GM12873 (cell line): Measurements from ENCODE around the gene MAP3K7.

ENCODE experiments used
- CTCF ChIP-seq: IDR thresholded peaks from 2 replicates; pipeline ENCODE4 v1.5.1; 2012; ENCODE audit warnings: low read depth, mild to moderate bottlenecking, moderate library complexity, low read length, control low read depth; ENCODE audit not compliant: insufficient read depth; ENCODE audit errors: missing control alignments

MAP3K7 gene

DNA sequence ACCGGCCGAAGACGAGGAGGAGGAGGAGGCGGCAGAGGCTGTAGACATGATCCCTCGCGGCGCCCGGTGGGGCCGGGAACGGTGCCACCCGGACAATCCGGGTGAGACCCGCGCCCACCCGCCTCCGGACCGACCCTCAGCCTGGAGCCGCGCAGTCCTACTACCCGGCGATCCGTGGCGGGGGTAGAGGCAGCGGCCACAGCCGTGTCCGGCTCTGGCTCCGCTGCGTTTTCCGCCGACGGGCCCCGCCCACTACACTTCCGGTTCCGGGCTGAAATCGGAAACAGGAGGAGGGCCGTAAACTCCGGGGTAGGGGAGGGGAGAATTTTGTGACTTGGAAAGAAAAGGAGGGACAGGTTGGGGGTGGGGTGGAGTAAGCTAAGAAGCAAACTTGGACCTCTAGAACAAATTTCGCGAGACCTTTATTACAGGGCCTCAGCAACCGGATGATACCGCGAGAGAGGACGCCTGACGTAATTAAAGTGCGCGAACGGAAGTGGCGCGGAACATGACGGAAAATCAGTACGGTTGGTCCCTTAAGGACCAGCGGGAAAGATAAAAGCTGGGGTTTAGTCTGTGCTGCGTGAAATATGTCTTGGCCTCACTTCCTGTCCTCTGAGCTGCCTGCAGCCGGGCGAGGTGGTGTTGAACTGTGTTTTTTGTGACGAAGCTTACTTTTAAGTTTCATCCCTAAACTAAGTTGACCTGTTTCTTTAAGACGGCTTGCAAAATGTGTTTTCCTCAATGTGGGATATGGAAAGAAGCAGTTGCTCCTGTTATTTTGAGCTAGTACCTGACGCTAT is at the start of gene MAP3K7:
MAP3K7 (minus strand) TSS at position 237 of the 803 bp plus-strand sequence; CDS start at position 48, 189 bp downstream.
- no peak for TF ChIP-seq CTCF

GRCh38 chr6:90631046-90631445 is 44.2 kb upstream of the MAP3K7 start:
- TF ChIP-seq CTCF: no peak

DNA sequence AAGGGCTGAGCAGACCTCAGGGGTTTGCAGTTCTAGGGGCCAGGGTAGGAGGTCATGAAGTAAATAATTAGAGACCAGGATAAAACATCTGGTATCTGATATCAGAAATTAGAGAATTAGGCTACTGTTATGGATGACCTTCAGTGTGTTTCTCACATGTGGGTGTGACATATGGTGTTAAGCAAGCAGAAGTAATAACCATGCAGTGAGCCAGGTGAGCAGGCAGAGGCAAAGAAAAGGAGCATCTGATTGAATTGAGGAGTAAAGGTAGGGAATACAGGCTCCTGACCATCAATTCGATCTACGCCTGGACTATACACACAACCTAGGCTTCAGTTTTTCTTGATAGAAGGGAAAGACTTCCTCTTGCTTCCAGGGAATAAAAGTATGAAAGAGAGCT is 34.7 kb upstream of the MAP3K7 start:
- TF ChIP-seq CTCF: no peak

- TF ChIP-seq CTCF: no peak
Observed at GRCh38 chr6:90619221-90619620, 32.3 kb upstream of the MAP3K7 start.

GRCh38 chr6:90612313-90612680 is 25.4 kb upstream of the MAP3K7 start:
- no peak for TF ChIP-seq CTCF

- no peak for TF ChIP-seq CTCF
Observed at GRCh38 chr6:90611543-90612312, 24.9 kb upstream of the MAP3K7 start.

- no peak for TF ChIP-seq CTCF
Observed at GRCh38 chr6:90610751-90611542, 24.1 kb upstream of the MAP3K7 start.
